Skeletal muscle tissue (tissue), 4 donors: ENCODE data around the gene FAM193B. TPM values are rescaled to one million over a fixed set of nuclear protein-coding genes. Genes with fewer than 3 reads are reported as not detected.
"Not testable (repeated sequence)": the region's sequence is repeated elsewhere in the genome, so short reads cannot be mapped to it uniquely, and the experiment has no call there.

ENCODE experiments used
- H3K27ac ChIP-seq: one replicate; pipeline ENCODE4 v1.7.0; 2013; ENCODE audit warnings: mild to moderate bottlenecking, low read depth, low read length, inconsistent platforms
- H3K27me3 ChIP-seq, 3 donors: one replicate each; pipeline ENCODE4 v1.7.0; 2013; ENCODE audit warnings: low read length in 3 of 3; ENCODE audit not compliant: control insufficient read depth in 3 of 3, insufficient read depth in 3 of 3
- H3K36me3 ChIP-seq, 3 donors: one replicate each; pipeline ENCODE4 v1.7.0; 2013; ENCODE audit warnings: low read length in 3 of 3; ENCODE audit not compliant: control insufficient read depth in 3 of 3, insufficient read depth in 3 of 3
- H3K4me1 ChIP-seq, 3 donors: one replicate each; pipeline ENCODE4 v1.7.0; 2013; ENCODE audit warnings: low read length in 3 of 3, mild to moderate bottlenecking in 3 of 3; ENCODE audit not compliant: control insufficient read depth in 3 of 3, insufficient read depth in 3 of 3
- H3K4me3 ChIP-seq, 3 donors: one replicate each; pipeline ENCODE4 v1.7.0; 2013; ENCODE audit warnings: low read length in 3 of 3
- H3K9ac ChIP-seq, 3 donors: one replicate each; pipeline ENCODE4 v1.7.0; 2013; ENCODE audit warnings: low read length in 3 of 3, mild to moderate bottlenecking in 3 of 3, moderate library complexity in 2 of 3, low read depth in 1 of 3
- H3K9me3 ChIP-seq, 3 donors: one replicate each; pipeline ENCODE4 v1.7.0; 2013; ENCODE audit warnings: low read length in 3 of 3; ENCODE audit not compliant: control insufficient read depth in 3 of 3
- total RNA-seq: library from RNA; depleted of rRNA; stranded (reverse); fragments of >200 nt; gene quantifications from one replicate; pipeline ENCODE4 v1.2.3, GENCODE V29; 2014
- donor health status: Osteomylitis.

The FAM193B gene
- total RNA-seq, 1 donor from 2014 or later, result 11.0 TPM

- Histone ChIP-seq H3K36me3 (peaks cover 3 to 8% (median 7%) of the 10 kb centered on the region in 3 donors), H3K4me1 (peaks cover 59 to 77% (median 76%) of the 10 kb centered on the region in 3 donors), H3K27ac (peak overlapping the region; percentile 22), H3K9ac (peak overlapping the region in 1 of 3 donors; percentile 44), H3K4me3 (no peak overlapping the region), H3K27me3 (no peaks in the 10 kb centered on the region), H3K9me3 (no peaks in the 10 kb centered on the region)
These were observed 11.4 kb downstream of the FAM193B start for GRCh38 chr5:177542816-177543465.

GRCh38 chr5:177540438-177540837 lies 13.9 kb downstream of the FAM193B start:
- H3K9me3 ChIP-seq, result no peaks in the 10 kb centered on the region
- H3K36me3 ChIP-seq, result peaks cover 11 to 24% (median 20%) of the 10 kb centered on the region in 3 donors
- peaks cover 61 to 80% (median 77%) of the 10 kb centered on the region in 3 donors for H3K4me1 ChIP-seq
- no peak overlapping the region for H3K4me3 ChIP-seq
- no peaks in the 10 kb centered on the region for H3K27me3 ChIP-seq
- no peak overlapping the region for H3K9ac ChIP-seq
- H3K27ac ChIP-seq, result peak overlapping the region; percentile 10

GRCh38 chr5:177539411-177539810 lies 15.0 kb downstream of the FAM193B start:
- peak overlapping the region; percentile 83 for H3K27ac ChIP-seq

GRCh38 chr5:177538876-177539275 lies 15.5 kb downstream of the FAM193B start:
- peak overlapping the region in 2 of 3 donors; percentile 51 to 61 for H3K4me3 ChIP-seq
- H3K9ac ChIP-seq, result peak overlapping the region; percentile 41 to 74 (median 57)
- H3K27ac ChIP-seq, result peak overlapping the region; percentile 83
- no peaks in the 10 kb centered on the region for H3K27me3 ChIP-seq
- peaks cover 67 to 86% (median 80%) of the 10 kb centered on the region in 3 donors for H3K4me1 ChIP-seq
- H3K36me3 ChIP-seq, result peaks cover 12 to 27% (median 20%) of the 10 kb centered on the region in 3 donors
- H3K9me3 ChIP-seq, result no peaks in the 10 kb centered on the region

More at GRCh38 chr5:177539411-177539810, 15.0 kb downstream of the FAM193B start:
- Histone ChIP-seq H3K27me3 (no peaks in the 10 kb centered on the region), H3K9ac (peak overlapping the region; percentile 41 to 74 (median 57)), H3K36me3 (peaks cover 11 to 26% (median 20%) of the 10 kb centered on the region in 3 donors), H3K4me3 (peak overlapping the region in 2 of 3 donors; percentile 23 to 61), H3K9me3 (no peaks in the 10 kb centered on the region), H3K4me1 (peaks cover 66 to 88% (median 82%) of the 10 kb centered on the region in 3 donors)

GRCh38 chr5:177537389-177538361 lies 16.7 kb downstream of the FAM193B start:
- H3K4me3 ChIP-seq, result peak overlapping the region; percentile 7 to 51 (median 14)
- H3K36me3 ChIP-seq, result peaks cover 17 to 36% (median 26%) of the 10 kb centered on the region in 3 donors
- H3K27ac ChIP-seq, result peak overlapping the region; percentile 83
- H3K27me3 ChIP-seq, result no peaks in the 10 kb centered on the region
- no peaks in the 10 kb centered on the region for H3K9me3 ChIP-seq
- H3K9ac ChIP-seq, result peak overlapping the region; percentile 52 to 74 (median 65)
- peaks cover 64 to 84% (median 75%) of the 10 kb centered on the region in 3 donors for H3K4me1 ChIP-seq

- Histone ChIP-seq H3K27me3 (no peaks in the 10 kb centered on the region), H3K4me3 (no peak overlapping the region), H3K36me3 (peaks cover 30 to 49% (median 36%) of the 10 kb centered on the region in 3 donors), H3K4me1 (peaks cover 59 to 80% (median 73%) of the 10 kb centered on the region in 3 donors), H3K9ac (peak overlapping the region; percentile 17 to 74 (median 36)), H3K27ac (peak overlapping the region; percentile 83), H3K9me3 (no peaks in the 10 kb centered on the region)
These were observed 18.0 kb downstream of the FAM193B start for GRCh38 chr5:177536386-177536785.

- peak overlapping the region in 2 of 3 donors; percentile 4 to 56 for H3K9ac ChIP-seq
- no peaks in the 10 kb centered on the region for H3K9me3 ChIP-seq
- no peak overlapping the region for H3K4me3 ChIP-seq
- peak overlapping the region; percentile 65 for H3K27ac ChIP-seq
- H3K4me1 ChIP-seq, result peaks cover 59 to 76% (median 69%) of the 10 kb centered on the region in 3 donors
- H3K36me3 ChIP-seq, result peaks cover 41 to 58% (median 47%) of the 10 kb centered on the region in 3 donors
- H3K27me3 ChIP-seq, result no peaks in the 10 kb centered on the region
These were observed 19.2 kb downstream of the FAM193B start for GRCh38 chr5:177535125-177535524.

- peaks cover 54 to 71% (median 71%) of the 10 kb centered on the region in 3 donors for H3K4me1 ChIP-seq
- peaks cover 48 to 65% (median 54%) of the 10 kb centered on the region in 3 donors for H3K36me3 ChIP-seq
- H3K27ac ChIP-seq, result peak overlapping the region; percentile 65
- not testable (repeated sequence) for H3K4me3 ChIP-seq, H3K27me3 ChIP-seq, H3K9me3 ChIP-seq
- peak overlapping the region; percentile 43 to 62 (median 56) for H3K9ac ChIP-seq
These were observed 19.9 kb downstream of the FAM193B start for GRCh38 chr5:177534433-177534832.

- peaks cover 67 to 75% (median 69%) of the 10 kb centered on the region in 3 donors for H3K36me3 ChIP-seq
- no peak overlapping the region for H3K4me3 ChIP-seq
- H3K27ac ChIP-seq, result no peak overlapping the region
These were observed 23.0 kb downstream of the FAM193B start for GRCh38 chr5:177531209-177531940.

More at GRCh38 chr5:177531209-177531940, 23.0 kb downstream of the FAM193B start:
- Histone ChIP-seq H3K4me1 (peaks cover 27 to 64% (median 54%) of the 10 kb centered on the region in 3 donors), H3K9ac (peak overlapping the region in 1 of 3 donors; percentile 63), H3K27me3 (no peaks in the 10 kb centered on the region), H3K9me3 (no peaks in the 10 kb centered on the region)
